Measurements from ENCODE around the gene MORN4. TPM values are rescaled to one million over a fixed set of nuclear protein-coding genes. Genes with fewer than 3 reads are reported as not detected.

Gene MORN4
- total and polyA plus RNA-seq, 2 donors (not counting 3 experiments of a cell fraction or from before 2014, with no cell fraction given), result 12.2 to 13.9 TPM

DNA sequence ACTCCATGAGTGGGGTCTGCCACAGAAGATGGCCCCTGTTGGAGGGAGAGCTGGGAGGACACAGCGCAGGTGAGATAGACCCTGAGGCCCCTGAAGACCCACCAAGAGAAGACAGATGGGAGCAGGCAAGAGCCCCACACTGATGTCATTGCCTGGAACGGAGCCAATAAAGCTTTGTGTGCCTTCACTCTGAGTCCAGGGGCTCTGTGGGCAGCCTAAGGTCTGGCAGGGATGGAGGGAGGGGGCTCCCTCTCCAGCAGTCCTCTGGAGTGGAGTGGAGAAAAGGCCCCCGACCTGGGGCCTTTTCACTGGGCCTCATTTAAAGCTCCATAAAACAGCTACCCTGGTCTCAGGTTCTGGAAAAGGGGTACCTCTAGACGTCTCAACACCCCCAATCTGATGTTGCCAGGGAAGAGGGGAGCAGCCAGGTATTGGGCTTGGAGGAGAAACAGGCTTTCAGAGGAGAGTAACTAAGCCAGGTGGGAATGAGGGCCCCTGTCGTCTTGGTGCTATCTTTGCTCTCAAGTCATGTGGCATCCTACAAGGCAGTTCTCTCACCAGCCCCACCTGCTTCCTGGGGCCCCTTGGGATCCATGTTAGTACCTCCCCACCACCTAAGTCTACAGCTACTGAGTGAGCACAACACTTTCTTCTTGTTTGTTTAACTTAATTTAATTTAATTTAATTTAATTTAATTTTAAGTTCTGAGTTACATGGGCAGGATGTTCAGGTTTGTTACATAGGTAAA, 42.4 kb downstream of the MORN4 start:
- dilution Hi-C loops (cut with MboI; ENCODE audit: extremely low pct_ligation_motif_present, low sequenced_read_pairs) (no loop called here), intact Hi-C loops (cut with micrococcal nuclease) (no loop called here)
- H3K27me3 ChIP-seq (ENCODE audit: control insufficient read depth in 2 of 2, insufficient read depth in 2 of 2, low read length in 2 of 2), result no peaks in the 10 kb centered on the region
- H3K9ac ChIP-seq (replicated peaks; ENCODE audit: extremely low read depth, insufficient read depth, low read length), result no peak overlapping the region
- POLR2A ChIA-PET, result no interaction called here
- H3K4me3 ChIP-seq (replicated peaks in 1 of 3; ENCODE audit: insufficient read depth in 1 of 3, low read depth in 1 of 3, low read length in 3 of 3), result no peak overlapping the region
- no peak for DNase-seq (ENCODE audit: low read depth, low spot score)
- CTCF ChIA-PET, result interaction anchor here (1.6 to 3.1 kb wide), 4 partner anchors 10 to 19 kb away, joined by 3 to 16 read pairs (median 8); partner anchors contain the start of gene ANKRD2
- TF ChIP-seq POLR2AphosphoS5 (IDR thresholded peaks at IDR 0.05; ENCODE audit: insufficient read depth, low read depth, low read length), result no peak
- TF ChIP-seq EZH2 (IDR thresholded peaks at IDR 0.05; ENCODE audit: borderline replicate concordance, low read depth, low read length, severe bottlenecking), result no peak
- TF ChIP-seq JUN (IDR thresholded peaks at IDR 0.05; ENCODE audit: borderline replicate concordance, insufficient read depth, insufficient read length, low read depth), result no peak
- no peaks in the 10 kb centered on the region for H3K9me1 ChIP-seq (replicated peaks; ENCODE audit: control insufficient read depth, extremely low read depth, insufficient read depth, low read length)
- BruUV-seq (replicated peaks), result no TSS peak
- H3K79me2 ChIP-seq (ENCODE audit: control insufficient read depth, insufficient read depth, low read length), result no peaks in the 10 kb centered on the region
- H3K9me3 ChIP-seq (replicated peaks; ENCODE audit: control insufficient read depth, insufficient read depth, low read length), result no peaks in the 10 kb centered on the region
- H3K36me3 ChIP-seq (ENCODE audit: control insufficient read depth in 2 of 2, extremely low read depth in 1 of 2, insufficient read depth in 2 of 2, low read length in 2 of 2), result no peaks in the 10 kb centered on the region
- FAIRE-seq, result no peak
- H4K20me1 ChIP-seq (replicated peaks; ENCODE audit: control insufficient read depth, extremely low read depth, insufficient read depth, low read length), result no peaks in the 10 kb centered on the region
- peaks cover 4% of the 10 kb centered on the region for H3K4me1 ChIP-seq (ENCODE audit: control insufficient read depth, extremely low read depth, insufficient read depth, low read length)
- no peak overlapping the region for H3K4me2 ChIP-seq (ENCODE audit: insufficient read depth, low read length)
- H3K27ac ChIP-seq (ENCODE audit: insufficient read depth, low read depth, low read length), result no peak overlapping the region
- H2AFZ ChIP-seq (ENCODE audit: low read depth, low read length), result no peak overlapping the region

DNA sequence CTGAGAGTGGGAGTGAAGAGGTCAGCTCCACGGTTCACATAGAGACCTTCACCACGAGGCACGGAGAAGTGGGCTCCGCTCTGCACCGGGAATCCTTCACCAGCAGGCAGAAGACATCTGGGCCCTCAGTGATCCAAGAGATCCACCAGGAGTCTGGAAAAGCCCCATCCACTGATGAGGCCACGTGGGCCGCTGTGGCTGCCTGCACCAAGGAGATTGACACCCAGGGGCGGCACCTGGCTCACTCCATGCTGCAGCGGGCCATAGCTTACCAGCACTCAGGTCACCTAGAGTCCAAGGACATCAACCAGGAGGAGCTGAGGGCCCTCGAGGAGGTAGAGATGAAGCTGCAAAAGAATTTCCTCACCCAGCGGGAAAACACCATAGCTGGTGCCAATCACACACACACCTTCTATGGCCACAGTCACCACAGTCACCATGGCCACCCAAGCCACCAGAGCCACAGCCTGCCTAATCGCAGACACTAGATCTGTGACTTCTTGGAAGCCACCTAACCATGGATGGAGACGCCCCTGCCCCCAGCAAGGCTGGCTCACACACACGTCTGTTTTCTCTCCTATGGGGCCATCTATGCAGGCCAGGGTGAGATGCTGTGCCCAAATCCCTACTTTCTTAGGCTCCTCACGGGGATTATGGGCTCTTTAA, 43.1 kb downstream of the MORN4 start:
- H3K4me3 ChIP-seq (replicated peaks in 1 of 3; ENCODE audit: insufficient read depth in 1 of 3, low read depth in 1 of 3, low read length in 3 of 3), result no peak overlapping the region
- no peaks in the 10 kb centered on the region for H4K20me1 ChIP-seq (replicated peaks; ENCODE audit: control insufficient read depth, extremely low read depth, insufficient read depth, low read length)
- TF ChIP-seq FOS (IDR thresholded peaks at IDR 0.05; ENCODE audit: borderline replicate concordance, insufficient read depth, low read length), result no peak
- no peak for TF ChIP-seq EZH2 (IDR thresholded peaks at IDR 0.05; ENCODE audit: borderline replicate concordance, low read depth, low read length, severe bottlenecking)
- no peak for TF ChIP-seq JUN (IDR thresholded peaks at IDR 0.05; ENCODE audit: borderline replicate concordance, insufficient read depth, insufficient read length, low read depth)
- TF ChIP-seq, protein P1, sequence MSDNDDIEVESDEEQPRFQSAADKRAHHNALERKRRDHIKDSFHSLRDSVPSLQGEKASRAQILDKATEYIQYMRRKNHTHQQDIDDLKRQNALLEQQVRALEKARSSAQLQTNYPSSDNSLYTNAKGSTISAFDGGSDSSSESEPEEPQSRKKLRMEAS (IDR thresholded peaks at IDR 0.05; ENCODE audit: insufficient read depth, insufficient read length), result no peak
- no peak for TF ChIP-seq MYC (IDR thresholded peaks at IDR 0.05; ENCODE audit: low read depth, low read length)
- no peak for TF ChIP-seq POLR2A (IDR thresholded peaks at IDR 0.05; ENCODE audit: low read depth, low read length)
- TF ChIP-seq GATA2 (IDR thresholded peaks at IDR 0.05; ENCODE audit: insufficient read depth, insufficient read length, low read depth, low read length), result no peak
- no peak for TF ChIP-seq POLR2AphosphoS5 (IDR thresholded peaks at IDR 0.05; ENCODE audit: insufficient read depth, low read depth, low read length)
- TF ChIP-seq, protein P2, sequence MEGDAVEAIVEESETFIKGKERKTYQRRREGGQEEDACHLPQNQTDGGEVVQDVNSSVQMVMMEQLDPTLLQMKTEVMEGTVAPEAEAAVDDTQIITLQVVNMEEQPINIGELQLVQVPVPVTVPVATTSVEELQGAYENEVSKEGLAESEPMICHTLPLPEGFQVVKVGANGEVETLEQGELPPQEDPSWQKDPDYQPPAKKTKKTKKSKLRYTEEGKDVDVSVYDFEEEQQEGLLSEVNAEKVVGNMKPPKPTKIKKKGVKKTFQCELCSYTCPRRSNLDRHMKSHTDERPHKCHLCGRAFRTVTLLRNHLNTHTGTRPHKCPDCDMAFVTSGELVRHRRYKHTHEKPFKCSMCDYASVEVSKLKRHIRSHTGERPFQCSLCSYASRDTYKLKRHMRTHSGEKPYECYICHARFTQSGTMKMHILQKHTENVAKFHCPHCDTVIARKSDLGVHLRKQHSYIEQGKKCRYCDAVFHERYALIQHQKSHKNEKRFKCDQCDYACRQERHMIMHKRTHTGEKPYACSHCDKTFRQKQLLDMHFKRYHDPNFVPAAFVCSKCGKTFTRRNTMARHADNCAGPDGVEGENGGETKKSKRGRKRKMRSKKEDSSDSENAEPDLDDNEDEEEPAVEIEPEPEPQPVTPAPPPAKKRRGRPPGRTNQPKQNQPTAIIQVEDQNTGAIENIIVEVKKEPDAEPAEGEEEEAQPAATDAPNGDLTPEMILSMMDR (IDR thresholded peaks at IDR 0.05; ENCODE audit: extremely low read depth in 1 of 2, insufficient read depth in 1 of 2, low read depth in 1 of 2, low read length in 2 of 2), result no peak
- H3K9me3 ChIP-seq (replicated peaks; ENCODE audit: control insufficient read depth, insufficient read depth, low read length), result no peaks in the 10 kb centered on the region
- H3K36me3 ChIP-seq (ENCODE audit: control insufficient read depth in 2 of 2, extremely low read depth in 1 of 2, insufficient read depth in 2 of 2, low read length in 2 of 2), result no peaks in the 10 kb centered on the region
- no peaks in the 10 kb centered on the region for H3K27me3 ChIP-seq (ENCODE audit: control insufficient read depth in 2 of 2, insufficient read depth in 2 of 2, low read length in 2 of 2)
- ChIA-PET CTCF (interaction anchor here (0.7 to 2.7 kb wide), 5 partner anchors 11 to 56 kb away, joined by 3 to 10 read pairs (median 4); partner anchors contain the start of gene ANKRD2), POLR2A (no interaction called here)
- no peak overlapping the region for H3K27ac ChIP-seq (ENCODE audit: insufficient read depth, low read depth, low read length)
- H3K4me2 ChIP-seq (ENCODE audit: insufficient read depth, low read length), result no peak overlapping the region
- FAIRE-seq, result no peak
- no peaks in the 10 kb centered on the region for H3K4me1 ChIP-seq (ENCODE audit: control insufficient read depth, extremely low read depth, insufficient read depth, low read length)
- no peaks in the 10 kb centered on the region for H3K9me1 ChIP-seq (replicated peaks; ENCODE audit: control insufficient read depth, extremely low read depth, insufficient read depth, low read length)
- no peak overlapping the region for H2AFZ ChIP-seq (ENCODE audit: low read depth, low read length)
- dilution Hi-C loops (cut with MboI; ENCODE audit: extremely low pct_ligation_motif_present, low sequenced_read_pairs), result no loop called here
- no TSS peak for BruUV-seq (replicated peaks)
- H3K9ac ChIP-seq (replicated peaks; ENCODE audit: extremely low read depth, insufficient read depth, low read length), result no peak overlapping the region
- intact Hi-C loops (cut with micrococcal nuclease), result no loop called here
- no peaks in the 10 kb centered on the region for H3K79me2 ChIP-seq (ENCODE audit: control insufficient read depth, insufficient read depth, low read length)
- DNase-seq (ENCODE audit: low read depth, low spot score), result no peak

Measured in endothelial cell of umbilical vein (primary cell).